NCI-H1092 (cell line): ENCODE data around the gene SLC66A3.

Experiments used
- DNase-seq: peaks from one replicate; lab custom pipeline; 2025; lab: John Stamatoyannopoulos, UW

SLC66A3 gene

GRCh38 chr2:11140492-11140891, 14.8 kb upstream of the SLC66A3 start:
- DNase-seq: no peak

- no peak for DNase-seq
Observed at GRCh38 chr2:11141319-11141718, 13.9 kb upstream of the SLC66A3 start.

- no peak for DNase-seq
Observed at GRCh38 chr2:11142330-11142729, 12.9 kb upstream of the SLC66A3 start.

- DNase-seq: no peak
Observed at GRCh38 chr2:11142987-11143386, 12.3 kb upstream of the SLC66A3 start.

GRCh38 chr2:11144077-11144737, 11.1 kb upstream of the SLC66A3 start:
- no peak for DNase-seq

GRCh38 chr2:11144738-11145079, 10.6 kb upstream of the SLC66A3 start:
- no peak for DNase-seq

- no peak for DNase-seq
Observed at GRCh38 chr2:11145350-11145749, 9.9 kb upstream of the SLC66A3 start.

- no peak for DNase-seq
Observed at GRCh38 chr2:11146076-11146475, 9.2 kb upstream of the SLC66A3 start.

GRCh38 chr2:11147263-11147662, 8.0 kb upstream of the SLC66A3 start:
- no peak for DNase-seq

GRCh38 chr2:11152591-11152990, 2.7 kb upstream of the SLC66A3 start:
- no peak for DNase-seq

GRCh38 chr2:11154016-11154922, 998 bp upstream of the SLC66A3 start:
- DNase-seq: no peak

GRCh38 chr2:11154923-11155380, 315 bp upstream of the SLC66A3 start:
- DNase-seq: peak; percentile 79

- DNase-seq: no peak
Observed at GRCh38 chr2:11156396-11157075, 1.3 kb downstream of the SLC66A3 start.

GRCh38 chr2:11157296-11157695, 2.0 kb downstream of the SLC66A3 start:
- DNase-seq: no peak

GRCh38 chr2:11157731-11158130, 2.5 kb downstream of the SLC66A3 start:
- no peak for DNase-seq

GRCh38 chr2:11158916-11159573, 3.8 kb downstream of the SLC66A3 start:
- no peak for DNase-seq

- no peak for DNase-seq
Observed at GRCh38 chr2:11159574-11160170, 4.4 kb downstream of the SLC66A3 start.

GRCh38 chr2:11160256-11160655, 5.0 kb downstream of the SLC66A3 start:
- DNase-seq: no peak

- DNase-seq: no peak
Observed at GRCh38 chr2:11160731-11161455, 5.6 kb downstream of the SLC66A3 start.

- DNase-seq: no peak
Observed at GRCh38 chr2:11161747-11162146, 6.5 kb downstream of the SLC66A3 start.
